ENCODE data around the gene REEP5.
A peak's percentile ranks its signal among the peaks of the same experiment; 100 is the strongest.

DNA sequence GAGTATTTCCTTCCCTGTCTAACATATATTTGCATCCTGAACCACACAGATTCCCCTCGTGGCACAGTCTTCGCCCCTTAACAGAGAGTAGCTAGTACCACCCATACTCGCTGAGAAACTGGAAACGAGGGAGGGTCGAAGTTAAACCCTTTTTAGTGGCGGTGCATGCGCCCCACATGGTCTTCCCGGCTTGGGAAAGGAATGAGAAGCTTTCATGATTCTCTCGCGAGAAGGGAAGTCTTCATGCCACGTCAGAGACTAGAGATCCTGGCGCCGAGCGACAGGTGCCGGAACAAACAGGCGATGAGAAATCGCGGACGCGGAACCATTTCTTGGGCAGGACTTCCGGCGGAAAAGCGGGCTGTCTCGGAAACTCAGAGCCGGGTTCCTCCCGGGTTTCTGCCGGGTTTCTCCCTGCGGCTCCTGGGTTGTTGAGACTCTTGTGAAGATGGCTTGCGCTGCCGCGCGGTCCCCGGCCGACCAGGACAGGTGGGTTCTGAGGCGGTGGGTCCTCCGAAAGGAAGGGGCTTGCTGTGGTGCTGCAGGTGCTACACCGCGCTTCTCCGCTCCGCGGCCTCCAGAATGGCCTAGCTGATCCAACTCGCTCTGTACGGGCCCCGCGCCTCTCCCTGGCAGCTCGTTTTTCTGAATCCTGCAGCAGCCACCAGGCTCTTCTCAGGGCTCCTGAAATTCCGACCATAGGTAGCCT, 60.9 kb downstream of the REEP5 start, which contains the start of gene SRP19:
- TF ChIP-seq, protein P1, sequence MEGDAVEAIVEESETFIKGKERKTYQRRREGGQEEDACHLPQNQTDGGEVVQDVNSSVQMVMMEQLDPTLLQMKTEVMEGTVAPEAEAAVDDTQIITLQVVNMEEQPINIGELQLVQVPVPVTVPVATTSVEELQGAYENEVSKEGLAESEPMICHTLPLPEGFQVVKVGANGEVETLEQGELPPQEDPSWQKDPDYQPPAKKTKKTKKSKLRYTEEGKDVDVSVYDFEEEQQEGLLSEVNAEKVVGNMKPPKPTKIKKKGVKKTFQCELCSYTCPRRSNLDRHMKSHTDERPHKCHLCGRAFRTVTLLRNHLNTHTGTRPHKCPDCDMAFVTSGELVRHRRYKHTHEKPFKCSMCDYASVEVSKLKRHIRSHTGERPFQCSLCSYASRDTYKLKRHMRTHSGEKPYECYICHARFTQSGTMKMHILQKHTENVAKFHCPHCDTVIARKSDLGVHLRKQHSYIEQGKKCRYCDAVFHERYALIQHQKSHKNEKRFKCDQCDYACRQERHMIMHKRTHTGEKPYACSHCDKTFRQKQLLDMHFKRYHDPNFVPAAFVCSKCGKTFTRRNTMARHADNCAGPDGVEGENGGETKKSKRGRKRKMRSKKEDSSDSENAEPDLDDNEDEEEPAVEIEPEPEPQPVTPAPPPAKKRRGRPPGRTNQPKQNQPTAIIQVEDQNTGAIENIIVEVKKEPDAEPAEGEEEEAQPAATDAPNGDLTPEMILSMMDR (IDR thresholded peaks at IDR 0.05): peak in 2 of 6 experiments; percentile 3 to 16
- peak; percentile 56 to 67 for TF ChIP-seq POLR2A (IDR thresholded peaks at IDR 0.05)

Measured in Peyer's patch (tissue), 4 donors.